ENCODE data around the gene TBC1D10B. TPM values are rescaled to one million over a fixed set of nuclear protein-coding genes. Genes with fewer than 3 reads are reported as not detected.

Gene TBC1D10B
- total RNA-seq, 1 donor from 2014 or later: 43.3 TPM

DNA sequence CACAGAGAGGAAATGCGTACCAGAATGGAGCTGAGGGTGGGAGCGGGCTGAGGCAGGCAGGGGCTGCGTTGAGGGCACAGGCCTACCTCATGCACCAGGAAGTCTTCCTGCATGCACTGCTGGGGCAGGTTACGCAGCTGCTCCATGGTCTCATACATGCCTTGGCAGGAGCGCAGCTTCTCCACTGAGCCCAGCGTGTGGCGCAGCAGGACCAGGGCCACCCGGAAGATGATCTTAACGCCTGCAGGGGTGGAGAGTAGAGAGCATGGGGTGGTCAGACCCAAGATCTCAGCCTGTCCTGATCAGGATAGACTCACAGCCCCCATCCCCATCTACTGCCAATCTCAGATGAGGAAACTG is 11.7 kb downstream of the TBC1D10B start:
- TF ChIP-seq, protein P1, sequence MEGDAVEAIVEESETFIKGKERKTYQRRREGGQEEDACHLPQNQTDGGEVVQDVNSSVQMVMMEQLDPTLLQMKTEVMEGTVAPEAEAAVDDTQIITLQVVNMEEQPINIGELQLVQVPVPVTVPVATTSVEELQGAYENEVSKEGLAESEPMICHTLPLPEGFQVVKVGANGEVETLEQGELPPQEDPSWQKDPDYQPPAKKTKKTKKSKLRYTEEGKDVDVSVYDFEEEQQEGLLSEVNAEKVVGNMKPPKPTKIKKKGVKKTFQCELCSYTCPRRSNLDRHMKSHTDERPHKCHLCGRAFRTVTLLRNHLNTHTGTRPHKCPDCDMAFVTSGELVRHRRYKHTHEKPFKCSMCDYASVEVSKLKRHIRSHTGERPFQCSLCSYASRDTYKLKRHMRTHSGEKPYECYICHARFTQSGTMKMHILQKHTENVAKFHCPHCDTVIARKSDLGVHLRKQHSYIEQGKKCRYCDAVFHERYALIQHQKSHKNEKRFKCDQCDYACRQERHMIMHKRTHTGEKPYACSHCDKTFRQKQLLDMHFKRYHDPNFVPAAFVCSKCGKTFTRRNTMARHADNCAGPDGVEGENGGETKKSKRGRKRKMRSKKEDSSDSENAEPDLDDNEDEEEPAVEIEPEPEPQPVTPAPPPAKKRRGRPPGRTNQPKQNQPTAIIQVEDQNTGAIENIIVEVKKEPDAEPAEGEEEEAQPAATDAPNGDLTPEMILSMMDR (IDR thresholded peaks at IDR 0.05): no peak
- DNase-seq (ENCODE audit: low spot score): no peak
- H3K36me3 Mint-ChIP-seq (ENCODE audit: low read depth): peaks cover 20% of the 10 kb centered on the region
- no peaks in the 10 kb centered on the region for H3K9me3 Mint-ChIP-seq (ENCODE audit: low read depth)
- no peaks in the 10 kb centered on the region for H3K27me3 Mint-ChIP-seq (ENCODE audit: low read depth)
- H3K4me1 Mint-ChIP-seq (ENCODE audit: low read depth): peaks cover 31% of the 10 kb centered on the region
- H3K4me3 Mint-ChIP-seq (ENCODE audit: unreplicated experiment): no peak overlapping the region
- peak overlapping the region; percentile 8 for H3K27ac Mint-ChIP-seq (ENCODE audit: unreplicated experiment)

DNA sequence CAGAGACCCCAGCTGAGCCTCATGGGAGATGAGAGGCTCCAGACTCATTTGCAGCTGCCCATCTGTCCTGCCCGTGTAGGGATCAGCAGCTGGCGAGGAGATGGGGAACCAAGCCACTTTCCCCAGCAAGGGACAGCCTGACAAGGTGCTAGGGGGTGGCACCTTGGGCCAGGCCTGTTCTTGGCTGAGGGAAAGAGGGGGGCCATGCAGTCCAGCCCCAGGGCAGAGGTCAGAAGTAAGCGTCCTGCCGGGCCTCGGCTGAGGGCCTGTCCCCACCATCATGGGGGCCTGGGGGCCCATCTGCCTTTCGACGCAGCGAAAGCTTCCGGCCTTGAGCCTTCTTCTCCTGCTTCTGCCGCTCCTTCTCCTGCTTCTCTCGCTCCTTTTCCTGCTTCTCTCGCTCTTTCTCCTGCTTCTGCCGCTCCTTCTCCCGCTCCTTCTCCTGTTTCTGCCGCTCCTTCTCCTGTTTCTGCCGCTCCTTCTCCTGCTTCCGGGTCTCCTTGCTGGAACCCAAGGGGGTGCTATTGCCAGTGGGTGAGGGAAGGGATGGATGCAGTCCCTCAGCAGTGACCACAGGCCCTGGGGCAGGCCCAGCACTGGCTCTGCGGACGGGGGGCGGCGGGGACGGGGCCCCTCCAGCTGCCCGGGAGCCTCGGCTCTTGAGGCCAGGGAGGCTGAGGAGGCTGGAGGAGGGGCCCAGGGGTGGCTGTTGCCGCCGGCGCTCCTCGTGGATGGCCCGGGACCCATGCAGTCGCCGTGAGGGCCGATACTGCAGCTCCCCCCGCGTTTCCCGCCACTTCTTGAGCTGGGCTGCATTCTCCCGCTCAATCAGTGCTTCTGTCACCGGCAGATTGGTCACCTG is 12.3 kb downstream of the TBC1D10B start:
- DNase-seq (ENCODE audit: low spot score): no peak
- Mint-ChIP-seq H3K36me3 (ENCODE audit: low read depth) (peaks cover 18% of the 10 kb centered on the region), H3K4me3 (ENCODE audit: unreplicated experiment) (no peak overlapping the region), H3K9me3 (ENCODE audit: low read depth) (no peaks in the 10 kb centered on the region), H3K27ac (ENCODE audit: unreplicated experiment) (peak overlapping the region; percentile 41), H3K27me3 (ENCODE audit: low read depth) (no peaks in the 10 kb centered on the region), H3K4me1 (ENCODE audit: low read depth) (peaks cover 36% of the 10 kb centered on the region)
- TF ChIP-seq, protein P1 (IDR thresholded peaks at IDR 0.05): no peak

DNA sequence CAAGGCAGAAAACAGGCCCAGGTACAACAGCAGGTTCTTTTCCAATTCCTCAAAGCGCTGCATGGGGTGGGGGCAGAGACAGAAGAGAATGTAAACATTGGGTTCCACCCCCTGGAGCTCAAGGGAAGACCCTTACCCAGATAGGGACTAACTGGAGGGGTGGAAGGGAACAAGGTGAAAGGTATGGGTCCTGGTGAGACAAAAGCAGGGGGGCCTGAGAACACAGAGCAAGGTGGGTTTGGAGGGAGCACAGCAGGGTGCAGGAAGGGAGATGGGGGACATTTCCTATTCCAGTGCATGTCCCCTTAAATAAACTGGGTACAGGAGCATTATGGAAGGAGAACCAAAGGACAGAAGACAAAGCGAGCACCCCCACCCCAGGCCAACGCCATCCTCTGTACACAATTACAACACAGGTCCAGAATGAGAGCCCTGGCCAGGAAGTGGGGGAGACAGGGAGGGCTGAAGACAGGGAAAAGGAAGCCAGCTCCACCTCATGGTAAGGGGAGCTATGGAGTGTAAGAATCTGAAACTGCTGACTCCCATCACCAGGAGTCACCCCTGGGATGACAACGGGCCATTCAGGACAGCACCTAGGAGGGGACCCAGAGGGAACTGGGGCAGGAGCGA is 13.1 kb downstream of the TBC1D10B start:
- no peak overlapping the region for H3K4me3 Mint-ChIP-seq (ENCODE audit: unreplicated experiment)
- H3K27me3 Mint-ChIP-seq (ENCODE audit: low read depth): no peaks in the 10 kb centered on the region
- TF ChIP-seq, protein P1 (IDR thresholded peaks at IDR 0.05): no peak
- peaks cover 19% of the 10 kb centered on the region for H3K36me3 Mint-ChIP-seq (ENCODE audit: low read depth)
- peak overlapping the region; percentile 74 for H3K27ac Mint-ChIP-seq (ENCODE audit: unreplicated experiment)
- H3K9me3 Mint-ChIP-seq (ENCODE audit: low read depth): no peaks in the 10 kb centered on the region
- DNase-seq (ENCODE audit: low spot score): no peak
- H3K4me1 Mint-ChIP-seq (ENCODE audit: low read depth): peaks cover 43% of the 10 kb centered on the region

DNA sequence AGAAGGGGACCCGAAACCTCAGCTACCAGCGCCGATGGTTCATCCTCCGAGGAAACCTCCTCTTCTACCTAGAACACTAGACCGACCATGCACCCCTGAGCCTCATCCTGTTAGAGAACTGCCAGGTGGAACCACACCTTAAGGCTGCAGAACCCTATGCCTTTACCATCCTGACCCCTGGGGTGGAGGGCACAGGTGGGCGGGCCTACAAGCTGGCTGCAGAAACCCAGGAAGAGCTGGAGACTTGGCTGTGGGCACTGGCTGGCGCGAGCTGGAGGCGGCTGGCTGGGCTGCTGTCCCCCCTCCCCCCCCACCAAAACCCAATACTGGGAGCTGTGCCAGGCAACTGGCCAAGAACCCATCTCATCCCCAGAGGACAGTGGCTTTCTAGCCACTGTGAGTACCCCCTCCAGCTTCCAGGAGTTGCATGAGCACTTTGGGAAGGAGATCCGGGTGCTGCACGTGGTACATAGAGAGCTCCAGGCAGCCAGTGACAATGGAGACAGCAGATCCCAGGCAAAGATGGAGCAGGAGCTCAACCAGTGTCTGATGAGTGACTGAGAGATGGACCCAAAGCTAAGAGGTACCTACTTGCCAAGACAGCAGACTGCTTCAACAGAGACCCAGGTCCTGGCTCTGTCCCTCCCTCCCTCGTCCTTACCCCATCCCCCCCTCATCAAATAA is 13.8 kb downstream of the TBC1D10B start:
- no peaks in the 10 kb centered on the region for H3K9me3 Mint-ChIP-seq (ENCODE audit: low read depth)
- H3K27ac Mint-ChIP-seq (ENCODE audit: unreplicated experiment): peak overlapping the region; percentile 99
- H3K36me3 Mint-ChIP-seq (ENCODE audit: low read depth): peaks cover 21% of the 10 kb centered on the region

DNA sequence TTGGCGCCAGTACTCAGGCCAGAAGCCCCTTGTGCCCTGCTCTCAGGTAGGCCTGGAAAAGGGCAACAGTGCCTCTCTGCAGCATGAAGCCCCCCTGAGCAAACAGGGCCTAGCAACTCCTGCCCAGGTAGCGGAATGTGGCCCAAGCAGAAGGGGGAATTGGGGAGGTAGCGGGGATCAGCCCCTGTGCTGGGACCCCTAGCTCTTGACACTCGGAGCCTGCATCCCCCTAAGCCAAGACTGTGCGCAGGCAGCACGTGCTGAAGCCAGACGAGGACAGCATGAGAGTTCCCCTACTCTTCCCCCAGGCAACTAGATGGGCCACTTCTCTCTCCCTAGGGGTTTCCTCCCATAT is 14.4 kb downstream of the TBC1D10B start:
- TF ChIP-seq, protein P1 (IDR thresholded peaks at IDR 0.05): no peak
- H3K27ac Mint-ChIP-seq (ENCODE audit: unreplicated experiment): peak overlapping the region; percentile 99
- peaks cover 50% of the 10 kb centered on the region for H3K4me1 Mint-ChIP-seq (ENCODE audit: low read depth)
- H3K27me3 Mint-ChIP-seq (ENCODE audit: low read depth): no peaks in the 10 kb centered on the region
- peaks cover 21% of the 10 kb centered on the region for H3K36me3 Mint-ChIP-seq (ENCODE audit: low read depth)
- peak overlapping the region; percentile 91 for H3K4me3 Mint-ChIP-seq (ENCODE audit: unreplicated experiment)
- H3K9me3 Mint-ChIP-seq (ENCODE audit: low read depth): no peaks in the 10 kb centered on the region
- no peak for DNase-seq (ENCODE audit: low spot score)

More for the DNA sequence above, 13.8 kb downstream of the TBC1D10B start:
- TF ChIP-seq, protein P1 (IDR thresholded peaks at IDR 0.05): no peak
- H3K4me3 Mint-ChIP-seq (ENCODE audit: unreplicated experiment): peak overlapping the region; percentile 91
- H3K4me1 Mint-ChIP-seq (ENCODE audit: low read depth): peaks cover 50% of the 10 kb centered on the region
- DNase-seq (ENCODE audit: low spot score): no peak
- H3K27me3 Mint-ChIP-seq (ENCODE audit: low read depth): no peaks in the 10 kb centered on the region
